Measurements from ENCODE around the gene SND1. TPM values are rescaled to one million over a fixed set of nuclear protein-coding genes. Genes with fewer than 3 reads are reported as not detected.

Gene SND1
- total and polyA plus RNA-seq, 5 donors from 2014 or later, result 84.4 to 121 (median 86.9) TPM

DNA sequence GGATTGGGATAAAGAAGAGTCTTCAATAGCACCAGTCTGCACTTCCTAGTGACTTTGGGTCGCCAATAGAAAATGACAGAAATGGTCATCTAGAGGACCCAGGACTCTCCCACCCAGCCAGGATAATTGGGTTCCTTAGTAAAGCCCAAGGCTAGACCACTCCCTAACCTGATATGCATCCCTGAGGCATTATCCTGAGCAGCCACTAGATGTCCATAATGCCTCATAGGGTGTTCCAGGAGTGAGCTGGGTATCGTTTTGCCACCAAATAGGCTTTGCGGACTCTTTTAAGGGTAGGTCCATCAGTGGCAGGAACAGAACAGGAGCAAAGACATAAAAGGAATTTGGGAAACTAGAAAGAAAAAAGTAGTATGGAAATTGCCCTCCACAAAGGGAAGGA is 383.7 kb downstream of the SND1 start:
- Histone ChIP-seq H3K27me3 (ENCODE audit: control insufficient read depth, insufficient read depth, low read length) (no peaks in the 10 kb centered on the region), H3K36me3 (ENCODE audit: control insufficient read depth, insufficient read depth, low read length) (no peaks in the 10 kb centered on the region), H3K27ac (ENCODE audit: insufficient read depth, low read length, poor library complexity, severe bottlenecking) (no peak overlapping the region), H3K4me3 (ENCODE audit: low read depth, low read length) (no peak overlapping the region), H3K4me1 (ENCODE audit: control insufficient read depth, insufficient read depth, low read length, poor library complexity, severe bottlenecking) (peaks cover 11% of the 10 kb centered on the region), H3K9me3 (ENCODE audit: control insufficient read depth in 2 of 2, low read length in 2 of 2) (no peaks in the 10 kb centered on the region)
- H3K4me1 Mint-ChIP-seq, result peaks cover 0 to 10% (median 5%) of the 10 kb centered on the region in 4 donors
- no peak for ATAC-seq (ENCODE audit: low read depth in 2 of 2)
- peak overlapping the region in 1 of 3 donors; percentile 14 for H3K27ac Mint-ChIP-seq
- peaks cover 5% of the 10 kb centered on the region for H3K36me3 Mint-ChIP-seq
- peaks cover 10% of the 10 kb centered on the region for H3K27me3 Mint-ChIP-seq
- no peak for DNase-seq
- H3K4me3 Mint-ChIP-seq, result peak overlapping the region in 2 of 4 donors; percentile 17 to 24
- H3K9me3 Mint-ChIP-seq, result peaks cover 0 to 1% (median 0%) of the 10 kb centered on the region in 7 donors

DNA sequence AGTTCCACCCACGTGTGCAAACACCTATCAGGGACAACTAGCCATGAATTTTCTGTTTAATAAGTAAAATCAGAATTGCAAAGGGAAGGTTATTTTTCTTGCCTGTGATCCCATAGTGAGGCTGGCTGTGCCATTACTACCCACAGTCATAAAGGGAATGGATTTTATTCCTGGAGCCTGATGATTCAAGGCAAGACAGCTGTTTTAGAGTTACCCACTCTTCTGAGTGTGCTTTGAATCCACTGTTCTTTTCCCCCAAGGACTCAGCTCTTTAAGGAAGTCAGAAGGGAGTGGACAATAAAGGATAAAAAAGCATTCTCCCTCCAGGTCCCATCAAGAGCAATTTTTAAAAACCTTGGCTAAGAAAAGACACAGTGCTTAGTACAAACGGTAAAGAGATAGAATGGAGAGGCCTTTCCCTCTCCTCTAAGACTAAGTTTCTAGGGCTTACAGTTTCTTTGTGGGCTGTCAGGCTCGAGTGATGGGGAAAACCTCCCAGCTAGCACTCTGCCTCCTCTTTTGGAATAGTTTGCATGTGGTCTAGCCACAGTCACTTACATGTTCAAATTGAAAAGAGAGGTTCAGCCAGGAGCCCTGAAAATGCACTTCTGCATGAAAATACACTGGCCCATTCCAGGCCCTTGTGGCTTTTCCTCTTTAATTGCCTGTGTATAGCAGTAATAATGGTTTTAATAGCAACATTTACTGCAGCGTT is 384.4 kb downstream of the SND1 start:
- H3K36me3 Mint-ChIP-seq, result peaks cover 6% of the 10 kb centered on the region
- H3K27ac ChIP-seq (ENCODE audit: insufficient read depth, low read length, poor library complexity, severe bottlenecking), result no peak overlapping the region
- H3K27ac Mint-ChIP-seq, result peak overlapping the region in 1 of 3 donors; percentile 14
- peaks cover 9% of the 10 kb centered on the region for H3K27me3 Mint-ChIP-seq
- no peaks in the 10 kb centered on the region for H3K36me3 ChIP-seq (ENCODE audit: control insufficient read depth, insufficient read depth, low read length)
- H3K4me3 Mint-ChIP-seq, result peak overlapping the region in 1 of 4 donors; percentile 24
- no peaks in the 10 kb centered on the region for H3K27me3 ChIP-seq (ENCODE audit: control insufficient read depth, insufficient read depth, low read length)
- peaks cover 0 to 1% (median 0%) of the 10 kb centered on the region in 7 donors for H3K9me3 Mint-ChIP-seq
- H3K9me3 ChIP-seq (ENCODE audit: control insufficient read depth in 2 of 2, low read length in 2 of 2), result no peaks in the 10 kb centered on the region
- H3K4me1 Mint-ChIP-seq, result peaks cover 0 to 10% (median 5%) of the 10 kb centered on the region in 4 donors
- DNase-seq (no peak), ATAC-seq (ENCODE audit: low read depth in 2 of 2) (no peak)
- peaks cover 6% of the 10 kb centered on the region for H3K4me1 ChIP-seq (ENCODE audit: control insufficient read depth, insufficient read depth, low read length, poor library complexity, severe bottlenecking)
- H3K4me3 ChIP-seq (ENCODE audit: low read depth, low read length), result no peak overlapping the region

DNA sequence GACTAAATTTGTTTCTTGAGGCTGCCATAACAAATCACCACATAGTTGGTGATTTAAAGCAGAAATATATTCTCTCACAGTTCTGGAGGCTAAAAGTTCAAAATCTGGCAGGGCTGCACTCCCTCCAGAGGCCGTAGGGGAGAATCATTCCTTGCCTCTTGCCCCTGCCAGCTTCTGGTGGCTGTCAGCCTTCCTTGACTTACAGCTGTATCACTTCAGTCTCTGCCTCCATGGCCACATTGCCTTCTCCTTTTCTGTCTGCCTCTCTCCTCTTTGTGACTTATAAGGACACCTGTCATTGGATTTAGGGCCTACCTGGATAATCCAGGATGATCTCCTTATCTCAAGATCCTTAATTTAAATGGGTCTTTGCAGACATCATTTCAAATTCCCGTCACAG is 385.1 kb downstream of the SND1 start:
- no peak overlapping the region for H3K4me3 Mint-ChIP-seq
- no peak overlapping the region for H3K27ac Mint-ChIP-seq
- H3K36me3 Mint-ChIP-seq, result peaks cover 11% of the 10 kb centered on the region
- no peaks in the 10 kb centered on the region for H3K9me3 Mint-ChIP-seq
- no peak overlapping the region for H3K4me3 ChIP-seq (ENCODE audit: low read depth, low read length)
- no peak overlapping the region for H3K27ac ChIP-seq (ENCODE audit: insufficient read depth, low read length, poor library complexity, severe bottlenecking)
- H3K27me3 Mint-ChIP-seq, result peaks cover 9% of the 10 kb centered on the region
- DNase-seq, result no peak
- H3K4me1 Mint-ChIP-seq, result peaks cover 0 to 10% (median 4%) of the 10 kb centered on the region in 4 donors
- H3K36me3 ChIP-seq (ENCODE audit: control insufficient read depth, insufficient read depth, low read length), result no peaks in the 10 kb centered on the region
- no peaks in the 10 kb centered on the region for H3K9me3 ChIP-seq (ENCODE audit: control insufficient read depth in 2 of 2, low read length in 2 of 2)
- peaks cover 6% of the 10 kb centered on the region for H3K4me1 ChIP-seq (ENCODE audit: control insufficient read depth, insufficient read depth, low read length, poor library complexity, severe bottlenecking)
- no peaks in the 10 kb centered on the region for H3K27me3 ChIP-seq (ENCODE audit: control insufficient read depth, insufficient read depth, low read length)
- no peak for ATAC-seq (ENCODE audit: low read depth in 2 of 2)

DNA sequence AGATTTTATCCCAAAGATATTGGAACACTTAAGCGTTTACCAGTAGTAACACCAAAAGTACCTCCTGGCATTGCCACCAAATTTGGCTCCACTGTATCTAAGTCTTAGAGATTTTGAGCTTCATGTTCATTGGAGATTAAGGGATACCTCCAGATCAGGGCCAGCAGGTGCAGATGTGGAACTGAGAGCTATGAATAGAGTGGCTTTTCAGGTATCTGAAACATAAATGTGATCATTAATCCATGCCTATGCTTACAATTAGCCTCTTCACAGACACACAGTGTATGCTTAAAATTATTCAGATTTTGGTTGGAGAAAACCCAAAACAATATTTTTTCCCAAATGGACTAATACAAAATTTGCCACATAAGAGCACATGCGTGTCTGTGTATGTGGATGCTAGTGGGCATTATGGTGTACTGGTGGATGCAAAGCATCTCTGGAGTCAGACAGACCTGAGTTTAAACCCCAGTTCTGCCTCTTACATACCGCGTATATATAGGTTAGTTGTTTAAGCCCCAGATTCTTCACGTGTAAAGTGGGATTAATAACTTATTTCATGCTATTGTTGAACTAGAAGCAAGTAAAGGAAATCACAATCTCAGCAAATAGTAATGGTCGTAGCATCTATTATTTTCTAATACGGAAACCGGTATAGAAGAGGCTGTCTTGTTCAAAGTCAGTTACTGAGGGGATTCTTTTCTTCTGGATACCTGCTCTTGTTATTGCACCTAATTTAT is 386.1 kb downstream of the SND1 start:
- H3K36me3 Mint-ChIP-seq, result peaks cover 13% of the 10 kb centered on the region
- no peak for DNase-seq
- no peak overlapping the region for H3K27ac Mint-ChIP-seq
- Histone ChIP-seq H3K4me3 (ENCODE audit: low read depth, low read length) (no peak overlapping the region), H3K36me3 (ENCODE audit: control insufficient read depth, insufficient read depth, low read length) (no peaks in the 10 kb centered on the region), H3K9me3 (ENCODE audit: control insufficient read depth in 2 of 2, low read length in 2 of 2) (no peaks in the 10 kb centered on the region), H3K4me1 (ENCODE audit: control insufficient read depth, insufficient read depth, low read length, poor library complexity, severe bottlenecking) (no peaks in the 10 kb centered on the region), H3K27me3 (ENCODE audit: control insufficient read depth, insufficient read depth, low read length) (no peaks in the 10 kb centered on the region), H3K27ac (ENCODE audit: insufficient read depth, low read length, poor library complexity, severe bottlenecking) (no peak overlapping the region)
- peaks cover 0 to 10% (median 4%) of the 10 kb centered on the region in 4 donors for H3K4me1 Mint-ChIP-seq
- H3K9me3 Mint-ChIP-seq, result no peaks in the 10 kb centered on the region
- H3K27me3 Mint-ChIP-seq, result peaks cover 9% of the 10 kb centered on the region
- ATAC-seq (ENCODE audit: low read depth in 2 of 2), result no peak
- H3K4me3 Mint-ChIP-seq, result no peak overlapping the region

DNA sequence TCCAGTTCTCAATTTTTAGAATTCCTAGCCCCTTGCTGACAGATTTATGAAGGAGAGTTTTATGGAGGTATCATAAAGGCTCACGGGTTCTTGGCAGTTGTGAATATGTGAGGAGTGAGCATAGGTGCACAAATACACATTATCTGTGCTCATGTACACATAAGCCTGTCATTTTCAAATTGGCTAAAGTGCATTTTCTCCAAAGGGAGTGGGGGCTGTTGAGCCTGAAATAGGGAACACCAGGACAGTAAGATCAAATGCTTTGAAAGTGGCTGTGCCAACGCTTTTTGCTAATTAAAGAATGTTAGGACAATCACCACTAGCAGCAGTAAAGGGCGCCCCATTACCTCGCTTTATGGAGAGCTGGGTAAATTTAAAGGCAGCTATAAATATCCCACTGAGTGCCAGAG is 387.6 kb downstream of the SND1 start:
- H3K36me3 Mint-ChIP-seq, result peaks cover 13% of the 10 kb centered on the region
- no peak for DNase-seq
- H3K36me3 ChIP-seq (ENCODE audit: control insufficient read depth, insufficient read depth, low read length), result no peaks in the 10 kb centered on the region
- no peaks in the 10 kb centered on the region for H3K27me3 Mint-ChIP-seq
- ATAC-seq (ENCODE audit: low read depth in 2 of 2), result no peak
- H3K9me3 Mint-ChIP-seq, result no peaks in the 10 kb centered on the region
- no peaks in the 10 kb centered on the region for H3K9me3 ChIP-seq (ENCODE audit: control insufficient read depth in 2 of 2, low read length in 2 of 2)
- H3K4me3 ChIP-seq (ENCODE audit: low read depth, low read length), result no peak overlapping the region
- no peaks in the 10 kb centered on the region for H3K27me3 ChIP-seq (ENCODE audit: control insufficient read depth, insufficient read depth, low read length)
- no peak overlapping the region for H3K27ac Mint-ChIP-seq
- H3K4me3 Mint-ChIP-seq, result no peak overlapping the region
- H3K4me1 Mint-ChIP-seq, result peaks cover 0 to 14% (median 3%) of the 10 kb centered on the region in 4 donors
- no peaks in the 10 kb centered on the region for H3K4me1 ChIP-seq (ENCODE audit: control insufficient read depth, insufficient read depth, low read length, poor library complexity, severe bottlenecking)
- no peak overlapping the region for H3K27ac ChIP-seq (ENCODE audit: insufficient read depth, low read length, poor library complexity, severe bottlenecking)

DNA sequence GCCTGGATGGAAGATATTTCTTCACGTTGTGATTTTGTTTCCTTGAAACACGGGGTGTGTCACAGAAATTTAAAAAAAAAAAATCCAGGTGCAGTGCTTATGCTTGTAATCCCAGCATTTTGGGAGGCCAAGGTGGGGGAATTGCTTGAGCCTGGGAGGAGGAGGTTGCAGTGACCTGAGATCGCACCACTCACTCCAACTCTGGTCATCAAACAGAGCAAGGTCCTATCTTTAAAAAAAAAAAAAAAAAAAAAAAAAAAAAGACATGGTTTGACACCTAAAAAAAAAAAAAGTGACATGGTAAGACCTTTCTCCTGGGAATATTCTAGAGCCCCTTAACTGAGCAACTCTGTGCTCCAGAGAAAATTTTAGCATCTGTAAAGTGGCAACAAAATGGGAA is 388.2 kb downstream of the SND1 start:
- no peaks in the 10 kb centered on the region for H3K4me1 ChIP-seq (ENCODE audit: control insufficient read depth, insufficient read depth, low read length, poor library complexity, severe bottlenecking)
- no peak overlapping the region for H3K4me3 ChIP-seq (ENCODE audit: low read depth, low read length)
- Mint-ChIP-seq H3K27me3 (no peaks in the 10 kb centered on the region), H3K27ac (no peak overlapping the region), H3K4me3 (no peak overlapping the region), H3K4me1 (peaks cover 0 to 14% (median 2%) of the 10 kb centered on the region in 4 donors), H3K36me3 (peaks cover 13% of the 10 kb centered on the region), H3K9me3 (no peaks in the 10 kb centered on the region)
- H3K27ac ChIP-seq (ENCODE audit: insufficient read depth, low read length, poor library complexity, severe bottlenecking), result no peak overlapping the region
- no peaks in the 10 kb centered on the region for H3K27me3 ChIP-seq (ENCODE audit: control insufficient read depth, insufficient read depth, low read length)
- ATAC-seq (ENCODE audit: low read depth in 2 of 2) (no peak), DNase-seq (no peak)
- H3K9me3 ChIP-seq (ENCODE audit: control insufficient read depth in 2 of 2, low read length in 2 of 2), result no peaks in the 10 kb centered on the region
- H3K36me3 ChIP-seq (ENCODE audit: control insufficient read depth, insufficient read depth, low read length), result no peaks in the 10 kb centered on the region

DNA sequence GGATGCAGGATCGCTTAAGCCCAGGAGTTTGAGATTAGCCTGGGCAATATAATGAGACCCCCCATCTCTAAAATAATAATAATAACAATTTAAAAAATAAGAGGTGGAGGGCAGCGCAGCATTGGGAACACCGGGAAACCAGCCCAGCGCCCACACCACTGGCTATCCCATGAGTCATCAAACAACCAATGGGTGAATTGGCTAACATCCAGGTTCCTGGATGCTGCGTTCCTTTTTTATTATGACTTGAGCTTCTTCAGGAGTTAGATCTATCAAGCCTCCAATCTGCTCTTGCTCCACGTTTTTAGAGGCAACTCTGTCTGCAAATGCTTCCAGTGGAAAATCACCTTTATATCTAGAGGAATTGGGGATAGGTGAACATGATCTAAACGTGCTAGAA is 389.2 kb downstream of the SND1 start:
- Histone ChIP-seq H3K36me3 (ENCODE audit: control insufficient read depth, insufficient read depth, low read length) (no peaks in the 10 kb centered on the region), H3K9me3 (ENCODE audit: control insufficient read depth in 2 of 2, low read length in 2 of 2) (no peaks in the 10 kb centered on the region), H3K4me1 (ENCODE audit: control insufficient read depth, insufficient read depth, low read length, poor library complexity, severe bottlenecking) (no peaks in the 10 kb centered on the region), H3K27ac (ENCODE audit: insufficient read depth, low read length, poor library complexity, severe bottlenecking) (no peak overlapping the region), H3K27me3 (ENCODE audit: control insufficient read depth, insufficient read depth, low read length) (no peaks in the 10 kb centered on the region), H3K4me3 (ENCODE audit: low read depth, low read length) (no peak overlapping the region)
- no peaks in the 10 kb centered on the region for H3K9me3 Mint-ChIP-seq
- ATAC-seq (ENCODE audit: low read depth in 2 of 2) (no peak), DNase-seq (no peak)
- peaks cover 0 to 8% (median 2%) of the 10 kb centered on the region in 4 donors for H3K4me1 Mint-ChIP-seq
- H3K27ac Mint-ChIP-seq, result no peak overlapping the region
- H3K4me3 Mint-ChIP-seq, result no peak overlapping the region
- H3K36me3 Mint-ChIP-seq, result peaks cover 13% of the 10 kb centered on the region
- H3K27me3 Mint-ChIP-seq, result no peaks in the 10 kb centered on the region
